ENCODE results near the gene REXO4. TPM values are rescaled to one million over a fixed set of nuclear protein-coding genes. Genes with fewer than 3 reads are reported as not detected.

Gene REXO4
- total and polyA plus RNA-seq, 2 of the 8 experiments (the other 6 are each of a cell fraction or from before 2014, with no cell fraction given): 19.1 to 38.3 TPM

GRCh38 chr9:133384736-133385321, 33.0 kb downstream of the REXO4 start:
- no peak overlapping the region for H3K14ac ChIP-seq (ENCODE audit: insufficient read length)
- TF ChIP-seq ASH2L (IDR thresholded peaks at IDR 0.05; ENCODE audit: low read length) (no peak), FOSL1 (IDR thresholded peaks at IDR 0.05; ENCODE audit: insufficient read depth, low read depth, low read length) (no peak), RAD21 (IDR thresholded peaks at IDR 0.05 in 1 of 2, conservative IDR thresholded peaks at IDR 0.05 in 1 of 2; ENCODE audit: low read depth in 2 of 2, low read length in 2 of 2) (no peak), POLR2A (IDR thresholded peaks at IDR 0.05; ENCODE audit: control extremely low read depth in 1 of 2, low read depth in 2 of 2, low read length in 2 of 2) (no peak), BCL11A (IDR thresholded peaks at IDR 0.05; ENCODE audit: low read depth in 2 of 2, low read length in 2 of 2) (no peak)
- TF ChIP-seq, protein P1, sequence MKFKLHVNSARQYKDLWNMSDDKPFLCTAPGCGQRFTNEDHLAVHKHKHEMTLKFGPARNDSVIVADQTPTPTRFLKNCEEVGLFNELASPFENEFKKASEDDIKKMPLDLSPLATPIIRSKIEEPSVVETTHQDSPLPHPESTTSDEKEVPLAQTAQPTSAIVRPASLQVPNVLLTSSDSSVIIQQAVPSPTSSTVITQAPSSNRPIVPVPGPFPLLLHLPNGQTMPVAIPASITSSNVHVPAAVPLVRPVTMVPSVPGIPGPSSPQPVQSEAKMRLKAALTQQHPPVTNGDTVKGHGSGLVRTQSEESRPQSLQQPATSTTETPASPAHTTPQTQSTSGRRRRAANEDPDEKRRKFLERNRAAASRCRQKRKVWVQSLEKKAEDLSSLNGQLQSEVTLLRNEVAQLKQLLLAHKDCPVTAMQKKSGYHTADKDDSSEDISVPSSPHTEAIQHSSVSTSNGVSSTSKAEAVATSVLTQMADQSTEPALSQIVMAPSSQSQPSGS (IDR thresholded peaks at IDR 0.05; ENCODE audit: low read length): no peak
- TF ChIP-seq, protein P2, sequence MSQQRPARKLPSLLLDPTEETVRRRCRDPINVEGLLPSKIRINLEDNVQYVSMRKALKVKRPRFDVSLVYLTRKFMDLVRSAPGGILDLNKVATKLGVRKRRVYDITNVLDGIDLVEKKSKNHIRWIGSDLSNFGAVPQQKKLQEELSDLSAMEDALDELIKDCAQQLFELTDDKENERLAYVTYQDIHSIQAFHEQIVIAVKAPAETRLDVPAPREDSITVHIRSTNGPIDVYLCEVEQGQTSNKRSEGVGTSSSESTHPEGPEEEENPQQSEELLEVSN (IDR thresholded peaks at IDR 0.05): no peak
- H2AK5ac ChIP-seq (ENCODE audit: low read depth, low read length): no peak overlapping the region
- peaks cover 16% of the 10 kb centered on the region; the same call in 1 of the 2 replicates for H3K23me2 ChIP-seq (ENCODE audit: low read depth, low read length)
- no peaks in the 10 kb centered on the region; a peak in 1 of 8 replicates for H3K36me3 ChIP-seq (ENCODE audit: control insufficient read depth in 2 of 4, insufficient read depth in 4 of 4, low read length in 3 of 4)
- H4K20me1 ChIP-seq (replicated peaks in 1 of 2; ENCODE audit: control insufficient read depth in 1 of 2, insufficient read depth in 2 of 2, low read length in 2 of 2): peaks cover 0 to 15% of the 10 kb centered on the region in 2 experiments
- H3K23ac ChIP-seq (ENCODE audit: insufficient read length): no peak overlapping the region
- no peak overlapping the region for H3K18ac ChIP-seq (ENCODE audit: extremely low read depth, low read length)
- no peak overlapping the region for H2BK120ac ChIP-seq (replicated peaks; ENCODE audit: low read depth, low read length)
- H3K9ac ChIP-seq (replicated peaks in 1 of 4; ENCODE audit: extremely low read depth in 1 of 4, low read depth in 3 of 4, low read length in 3 of 4): no peak overlapping the region
- no peak overlapping the region for H4K8ac ChIP-seq (ENCODE audit: extremely low read depth, insufficient read depth, low read length)
- no peaks in the 10 kb centered on the region for H3K79me1 ChIP-seq (ENCODE audit: low read depth, low read length)
- peaks cover 0 to 2% (median 0%) of the 10 kb centered on the region in 4 experiments; a peak in 1 of 7 replicates for H3K27me3 ChIP-seq (replicated peaks in 1 of 4; ENCODE audit: control insufficient read depth in 3 of 4, extremely low read depth in 1 of 4, insufficient read depth in 3 of 4, low read length in 3 of 4)
- H2AFZ ChIP-seq (ENCODE audit: low read length): no peak overlapping the region
- H3K4me1 ChIP-seq (replicated peaks in 1 of 4; ENCODE audit: control insufficient read depth in 3 of 4, insufficient read depth in 4 of 4, low read length in 3 of 4): no peaks in the 10 kb centered on the region; a peak in 1 of 7 replicates
- WGBS, 2 experiments (ENCODE audit: extremely low coverage in 1 of 2, insufficient coverage in 1 of 2, insufficient read length in 1 of 2, insufficient replicate concordance in 2 of 2, low coverage in 1 of 2, low lambda C conversion rate in 2 of 2, missing lambda C conversion rate in 1 of 2): 94% methylated on average over 17 of the region's 17 CpGs; no CpG with 5 or more reads in 1 of the 2 experiments
- no peak overlapping the region for H2BK15ac ChIP-seq (ENCODE audit: low read length)
- CTCF ChIA-PET (ENCODE audit: partially characterized antibody): interaction anchor here (0.5 to 4.7 kb wide), 6 partner anchors 12 to 111 kb away, joined by 3 to 52 read pairs (median 4); no protein-coding TSS in a partner anchor
- H4K5ac ChIP-seq (ENCODE audit: insufficient read length, low read depth, low read length): no peak overlapping the region
- H4K91ac ChIP-seq (replicated peaks; ENCODE audit: insufficient read length, low read length): no peak overlapping the region
- no peak overlapping the region for H3K4ac ChIP-seq (replicated peaks; ENCODE audit: insufficient read length, low read depth, low read length)
- no peak overlapping the region for H2BK5ac ChIP-seq (ENCODE audit: low read depth, low read length)
- no peak overlapping the region for H2BK20ac ChIP-seq (ENCODE audit: low read length)
- no peak overlapping the region for H3K4me2 ChIP-seq (ENCODE audit: insufficient read depth in 1 of 2, low read depth in 2 of 2, low read length in 2 of 2)
- no peak overlapping the region for H3K4me3 ChIP-seq (ENCODE audit: extremely low read depth in 1 of 4, insufficient read depth in 2 of 4, low read depth in 3 of 4, low read length in 4 of 4)
- H3K79me2 ChIP-seq (ENCODE audit: control insufficient read depth in 1 of 2, insufficient read depth in 2 of 2, low read length in 2 of 2): no peaks in the 10 kb centered on the region
- FAIRE-seq (no peak), DNase-seq (ENCODE audit: low read depth in 1 of 2, low spot score in 2 of 2) (no peak)
- no peak overlapping the region for H3K56ac ChIP-seq (replicated peaks; ENCODE audit: insufficient read length, low read depth, low read length)
- H3K27ac ChIP-seq (ENCODE audit: low read depth, low read length): no peak overlapping the region
- no peak overlapping the region for H2BK12ac ChIP-seq (ENCODE audit: low read depth, low read length)
- H3K9me3 ChIP-seq (ENCODE audit: insufficient read depth in 2 of 2, low read depth in 1 of 2, low read length in 1 of 2): peaks cover 0 to 11% of the 10 kb centered on the region in 2 experiments; a peak in 2 of 4 replicates
- POLR2A ChIA-PET (ENCODE audit: partially characterized antibody): interaction anchor here (1.0 to 1.6 kb wide), 6 partner anchors 10 to 37 kb away, joined by 3 to 5 read pairs (median 3); partner anchors contain the start of genes MED22, REXO4 and RPL7A

Measured in H1 (cell line).